Adrenal gland (tissue), 12 donors: ENCODE results near the gene GMPR2. TPM values are rescaled to one million over a fixed set of nuclear protein-coding genes. Genes with fewer than 3 reads are reported as not detected.

Experiments
- DNase-seq, 7 donors: peaks; one replicate each; pipeline ENCODE4 v3.0.0-alpha.2; 2019 to 2020
- H3K27ac ChIP-seq, 5 donors: fragments of 200-600 bp; sonication (generic) in 4 of 5; 1 replicate in 3 of 5; 2 replicates in 2 of 5; pipeline versions ENCODE4 v1.5.1 to v1.8.0; 2016 to 2020; ENCODE audit warnings: mild to moderate bottlenecking in 1 of 5
- H3K27me3 ChIP-seq: fragments of 200-600 bp; 2 replicates; pipeline ENCODE4 v1.8.0; 2021
- H3K36me3 ChIP-seq, 2 donors: fragments of 200-600 bp; replicated peaks in 1 of 2; 1 replicate in 1 of 2; 2 replicates in 1 of 2; pipeline versions ENCODE4 v1.5.1 to v1.8.0; 2018 to 2022
- H3K4me1 ChIP-seq, 2 donors: fragments of 200-600 bp; replicated peaks in 1 of 2; 1 replicate in 1 of 2; 2 replicates in 1 of 2; pipeline versions ENCODE4 v1.5.1 to v1.8.0; 2018 to 2021
- H3K4me3 ChIP-seq, 4 donors: fragments of 200-600 bp; sonication (generic) in 3 of 4; one replicate each; pipeline ENCODE4 v1.5.1; 2016 to 2018
- H3K9me3 ChIP-seq, 3 donors: fragments of 200-600 bp; sonication (generic) in 1 of 3; replicated peaks in 1 of 3; 1 replicate in 2 of 3; 2 replicates in 1 of 3; pipeline versions ENCODE4 v1.5.1 to v1.8.0; 2016 to 2021
- CTCF ChIP-seq, 6 experiments: fragments of 450-650 bp in 4 of 6; fragments of 200-600 bp in 2 of 6; sonication (generic) in 1 of 6; IDR thresholded peaks; 1 replicate in 5 of 6; 2 replicates in 1 of 6; pipeline versions ENCODE4 v1.5.1 to v1.8.0; 2016 to 2021; ENCODE audit warnings: antibody characterized with exemption in 6 of 6, mild to moderate bottlenecking in 2 of 6, moderate library complexity in 1 of 6
- POLR2A ChIP-seq, 2 donors: fragments of 450-650 bp; IDR thresholded peaks; one replicate each; pipeline ENCODE4 v1.6.1; 2017; ENCODE audit warnings: antibody characterized with exemption in 2 of 2, mild to moderate bottlenecking in 2 of 2, moderate library complexity in 1 of 2
- WGBS, 4 donors: extraction: QIAGEN DNeasy Blood & Tissue Kit in 2 of 4; methylation state at CpG; one replicate each; pipeline versions ENCODE4 v1.1.5 to v1.1.7; 2013 to 2017; 5-methylcytosine and 5-hydroxymethylcytosine counted together
- intact Hi-C, 2 donors: fragments of 100-400 bp; cut with DNase I; formaldehyde crosslinking; loops; one replicate each; pipeline versions ENCODE4 v1.14.1 to v1.15.0; 2022 to 2023
- polyA plus RNA-seq, 3 donors: library from polyadenylated mRNA; stranded (reverse); fragments of 200-250 nt in 2 of 3; fragments of 350-450 nt in 1 of 3; fragmentation: Illumina TruSeq in 1 of 3; extraction: RNeasy Lipid Tissue Mini Kit (QIAGEN cat#74804) in 1 of 3; gene quantifications; one replicate each; pipeline ENCODE4 v1.2.3, GENCODE V29; 2013 to 2014
- total RNA-seq, 9 donors: library from RNA; depleted of rRNA in 4 of 9; stranded (reverse); fragments of >200 nt in 4 of 9; fragments of 120-200 nt in 1 of 9; fragmentation: NEBNext Ultra II Directional in 1 of 9; extraction: Animal tissue kit (Norgen Biotek cat#: 25700) in 1 of 9; gene quantifications; one replicate each; pipeline versions ENCODE4 v1.1.0 to v1.2.4, GENCODE V29; 2013 to 2023
- donor health status: healthy with polysubstance abuse.
- donor health status: Bipolar disorder and iron deficiency.
- donor health status: DM: yes; HTN: yes; CAD: no.
- donor health status: DM: no; HTN: no; CAD: no.
- donor health status: DM: no; HTN: no; CAD: no.
- donor health status: DM: yes; HTN: yes; CAD: no.

GMPR2 gene
- total and polyA plus RNA-seq, 12 donors, result 70.6 to 188 (median 124) TPM

DNA sequence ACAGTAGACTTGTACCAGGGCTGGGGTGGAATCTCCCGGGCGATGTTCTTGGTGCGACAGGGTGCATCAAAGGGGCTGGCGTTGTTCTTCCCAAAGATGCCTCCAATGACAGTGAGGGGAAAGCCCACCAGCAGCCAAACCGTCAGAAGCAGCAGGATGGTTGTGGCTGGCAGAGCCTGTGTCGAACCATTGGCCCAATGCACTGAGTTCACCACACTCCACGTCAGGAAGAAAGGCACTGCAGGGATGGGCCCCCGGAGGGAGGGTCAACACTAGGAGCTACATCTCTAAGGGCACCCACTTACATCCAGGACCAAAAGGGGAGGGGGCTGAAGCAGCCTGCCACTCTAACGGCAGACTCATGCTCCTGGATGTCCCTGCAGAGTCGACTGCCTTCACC, 42.3 kb upstream of the GMPR2 start:
- H3K4me1 ChIP-seq, result peaks cover 17 to 26% of the 10 kb centered on the region in 2 donors
- H3K36me3 ChIP-seq, result peaks cover 0 to 43% of the 10 kb centered on the region in 2 donors
- DNase-seq, result no peak
- TF ChIP-seq CTCF (IDR thresholded peaks at IDR 0.05), result no peak
- no peak for TF ChIP-seq POLR2A (IDR thresholded peaks at IDR 0.05)
- H3K4me3 ChIP-seq, result no peak overlapping the region
- H3K9me3 ChIP-seq, result no peaks in the 10 kb centered on the region
- intact Hi-C loops, result no loop called here
- 90 to 91% (median 91%) methylated on average over 10 of the region's 10 CpGs for WGBS, 4 donors
- no peak overlapping the region for H3K27ac ChIP-seq
- H3K27me3 ChIP-seq, result no peaks in the 10 kb centered on the region

GRCh38 chr14:24192933-24193332, 39.8 kb upstream of the GMPR2 start:
- no peak for DNase-seq
- Histone ChIP-seq H3K36me3 (peaks cover 0 to 31% of the 10 kb centered on the region in 2 donors), H3K27ac (no peak overlapping the region), H3K27me3 (no peaks in the 10 kb centered on the region), H3K4me1 (peaks cover 21 to 33% of the 10 kb centered on the region in 2 donors), H3K9me3 (no peaks in the 10 kb centered on the region), H3K4me3 (no peak overlapping the region)
- intact Hi-C loops, result no loop called here
- TF ChIP-seq CTCF (IDR thresholded peaks at IDR 0.05) (no peak), POLR2A (IDR thresholded peaks at IDR 0.05) (no peak)
- WGBS, 4 donors, result 91 to 96% (median 95%) methylated on average over 13 to 15 of the region's 15 CpGs

DNA sequence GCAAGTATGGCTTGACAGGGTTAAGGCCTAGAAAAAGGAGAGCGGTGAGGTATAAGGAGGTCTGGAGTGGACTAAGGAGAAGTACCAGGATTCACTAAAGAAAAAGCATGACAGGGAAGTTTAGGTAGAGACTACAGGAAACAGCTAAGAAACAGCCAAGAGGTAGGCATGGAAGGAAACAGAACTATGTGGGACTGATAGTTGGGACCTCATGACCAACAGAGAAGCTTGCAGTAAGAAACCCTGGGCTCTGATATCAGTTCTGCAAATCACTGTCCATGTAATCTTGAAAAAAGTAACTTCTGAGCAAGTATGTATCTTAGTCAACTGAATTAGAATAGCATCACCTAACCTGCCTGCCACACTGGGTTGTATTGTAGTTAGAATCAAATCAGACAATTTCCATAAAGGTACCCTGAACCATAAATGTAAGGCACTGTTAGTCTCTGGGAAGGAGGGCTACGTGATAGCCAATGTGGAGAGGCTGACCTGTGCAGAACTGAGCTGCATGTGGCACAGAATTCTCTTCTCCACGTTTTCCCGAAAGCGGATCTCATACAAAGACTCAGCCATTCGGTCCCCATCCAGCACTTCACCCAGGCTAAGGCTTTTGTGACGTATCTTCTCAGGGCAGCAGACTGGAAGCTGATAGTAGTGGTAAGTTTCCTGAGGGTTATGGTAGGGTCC, 38.4 kb upstream of the GMPR2 start:
- Histone ChIP-seq H3K4me1 (peaks cover 16 to 31% of the 10 kb centered on the region in 2 donors), H3K36me3 (peaks cover 0 to 31% of the 10 kb centered on the region in 2 donors), H3K27ac (peak overlapping the region; percentile 80 to 99 (median 96)), H3K4me3 (peak overlapping the region in 1 of 4 donors; percentile 81), H3K9me3 (no peaks in the 10 kb centered on the region), H3K27me3 (no peaks in the 10 kb centered on the region)
- 78 to 82% (median 80%) methylated on average over 5 to 7 of the region's 7 CpGs for WGBS, 4 donors
- no peak for TF ChIP-seq CTCF (IDR thresholded peaks at IDR 0.05)
- no peak for TF ChIP-seq POLR2A (IDR thresholded peaks at IDR 0.05)
- no peak for DNase-seq
- intact Hi-C loops, result no loop called here

GRCh38 chr14:24194873-24195185, 37.9 kb upstream of the GMPR2 start:
- no peaks in the 10 kb centered on the region for H3K27me3 ChIP-seq
- peak overlapping the region; percentile 81 to 97 (median 84) for H3K4me3 ChIP-seq
- no peak for TF ChIP-seq POLR2A (IDR thresholded peaks at IDR 0.05)
- TF ChIP-seq CTCF (IDR thresholded peaks at IDR 0.05), result no peak
- peak overlapping the region; percentile 80 to 99 (median 96) for H3K27ac ChIP-seq
- peaks cover 16 to 30% of the 10 kb centered on the region in 2 donors for H3K4me1 ChIP-seq
- intact Hi-C loops, result no loop called here
- 45 to 52% (median 48%) methylated on average over 3 to 8 of the region's 8 CpGs for WGBS, 4 donors
- peaks cover 0 to 27% of the 10 kb centered on the region in 2 donors for H3K36me3 ChIP-seq
- no peak for DNase-seq
- no peaks in the 10 kb centered on the region for H3K9me3 ChIP-seq
